ENCODE results near the gene MSANTD3.
"Not testable (repeated sequence)": the region's sequence is repeated elsewhere in the genome, so short reads cannot be mapped to it uniquely, and the experiment has no call there.

The MSANTD3 gene

GRCh38 chr9:100430286-100430940, 3.5 kb downstream of the MSANTD3 start:
- no peak for DNase-seq

- no peak for DNase-seq
Measured at GRCh38 chr9:100431886-100432285, 4.9 kb downstream of the MSANTD3 start.

GRCh38 chr9:100432736-100433135, 5.8 kb downstream of the MSANTD3 start:
- no peak for DNase-seq

GRCh38 chr9:100436571-100436970, 9.6 kb downstream of the MSANTD3 start:
- DNase-seq, result no peak

- no peak for DNase-seq
Measured at GRCh38 chr9:100437860-100438805, 11.2 kb downstream of the MSANTD3 start.

GRCh38 chr9:100440071-100440470, 13.1 kb downstream of the MSANTD3 start:
- DNase-seq, result no peak

GRCh38 chr9:100440487-100440886, 13.5 kb downstream of the MSANTD3 start:
- DNase-seq, result not testable (repeated sequence)

- DNase-seq, result no peak
Measured at GRCh38 chr9:100441911-100442361, 15.0 kb downstream of the MSANTD3 start.

- DNase-seq, result no peak
Measured at GRCh38 chr9:100443781-100444768, 17.1 kb downstream of the MSANTD3 start.

- DNase-seq, result no peak
Measured at GRCh38 chr9:100445161-100445902, 18.4 kb downstream of the MSANTD3 start.

GRCh38 chr9:100445903-100446549, 19.1 kb downstream of the MSANTD3 start:
- DNase-seq, result no peak

- DNase-seq, result no peak
Measured at GRCh38 chr9:100447041-100447440, 20.1 kb downstream of the MSANTD3 start.

- DNase-seq, result no peak
Measured at GRCh38 chr9:100448266-100448665, 21.3 kb downstream of the MSANTD3 start.

- no peak for DNase-seq
Measured at GRCh38 chr9:100449420-100449819, 22.5 kb downstream of the MSANTD3 start.

- no peak for DNase-seq
Measured at GRCh38 chr9:100452894-100453293, 26.0 kb downstream of the MSANTD3 start.

- no peak for DNase-seq
Measured at GRCh38 chr9:100455470-100455869, 28.5 kb downstream of the MSANTD3 start.

- DNase-seq, result no peak
Measured at GRCh38 chr9:100457517-100457916, 30.6 kb downstream of the MSANTD3 start.

GRCh38 chr9:100459963-100460362, 33.0 kb downstream of the MSANTD3 start:
- DNase-seq, result no peak

GRCh38 chr9:100465274-100465673, 38.3 kb downstream of the MSANTD3 start:
- DNase-seq, result no peak

- no peak for DNase-seq
Measured at GRCh38 chr9:100465761-100466160, 38.8 kb downstream of the MSANTD3 start.

GRCh38 chr9:100466171-100466828, 39.4 kb downstream of the MSANTD3 start:
- DNase-seq, result no peak
